Astrocyte of the cerebellum (primary cell): ENCODE measurements around the gene PARK7.

Experiments
- DNase-seq: peaks from one replicate; pipeline ENCODE4 v3.0.0-alpha.2; 2011; ENCODE audit warnings: low read depth
- H3K4me3 ChIP-seq: 2 replicates; pipeline ENCODE4 v1.5.1; 2011; ENCODE audit warnings: mild to moderate bottlenecking, low read depth, low read length, moderate library complexity
- in situ Hi-C: cut with HindIII; loops from 2 replicates; pipeline ENCODE4 v1.10.0; 2017; ENCODE audit warnings: low sequenced_read_pairs
- TF ChIP-seq, protein P1 (sequence below): IDR thresholded peaks from 2 replicates; pipeline ENCODE4 v1.5.1; 2012; ENCODE audit warnings: low read length, low read depth, moderate library complexity, mild to moderate bottlenecking; ENCODE audit errors: missing control alignments

Gene PARK7

GRCh38 chr1:7975212-7975865 lies 13.8 kb downstream of the PARK7 start:
- DNase-seq: peak; percentile 60
- in situ Hi-C loops: no loop called here
- H3K4me3 ChIP-seq: no peak overlapping the region
- TF ChIP-seq, protein P1, sequence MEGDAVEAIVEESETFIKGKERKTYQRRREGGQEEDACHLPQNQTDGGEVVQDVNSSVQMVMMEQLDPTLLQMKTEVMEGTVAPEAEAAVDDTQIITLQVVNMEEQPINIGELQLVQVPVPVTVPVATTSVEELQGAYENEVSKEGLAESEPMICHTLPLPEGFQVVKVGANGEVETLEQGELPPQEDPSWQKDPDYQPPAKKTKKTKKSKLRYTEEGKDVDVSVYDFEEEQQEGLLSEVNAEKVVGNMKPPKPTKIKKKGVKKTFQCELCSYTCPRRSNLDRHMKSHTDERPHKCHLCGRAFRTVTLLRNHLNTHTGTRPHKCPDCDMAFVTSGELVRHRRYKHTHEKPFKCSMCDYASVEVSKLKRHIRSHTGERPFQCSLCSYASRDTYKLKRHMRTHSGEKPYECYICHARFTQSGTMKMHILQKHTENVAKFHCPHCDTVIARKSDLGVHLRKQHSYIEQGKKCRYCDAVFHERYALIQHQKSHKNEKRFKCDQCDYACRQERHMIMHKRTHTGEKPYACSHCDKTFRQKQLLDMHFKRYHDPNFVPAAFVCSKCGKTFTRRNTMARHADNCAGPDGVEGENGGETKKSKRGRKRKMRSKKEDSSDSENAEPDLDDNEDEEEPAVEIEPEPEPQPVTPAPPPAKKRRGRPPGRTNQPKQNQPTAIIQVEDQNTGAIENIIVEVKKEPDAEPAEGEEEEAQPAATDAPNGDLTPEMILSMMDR: peak; percentile 95

DNA sequence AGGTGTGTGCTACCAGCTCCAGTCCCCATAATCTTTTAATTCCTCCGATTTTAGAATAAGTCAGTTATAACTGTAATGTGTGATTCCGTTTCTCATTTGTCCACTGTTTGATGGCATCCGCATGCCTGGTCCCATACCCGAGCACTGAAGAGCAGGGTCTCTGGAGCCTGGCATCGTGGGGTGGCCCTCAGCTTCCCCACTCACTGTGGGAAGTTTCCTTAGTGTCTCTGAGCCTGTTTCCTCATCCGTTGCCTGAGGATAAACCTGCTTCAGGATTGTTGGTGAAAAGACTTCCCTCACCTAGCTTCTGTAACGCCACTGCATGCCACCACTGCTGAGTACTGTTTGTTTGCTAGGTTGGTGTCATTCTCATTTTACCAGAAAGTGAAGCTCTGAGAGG lies 19.5 kb downstream of the PARK7 start:
- DNase-seq: no peak
- no peak overlapping the region for H3K4me3 ChIP-seq
- in situ Hi-C loops: no loop called here
- TF ChIP-seq, protein P1: no peak

- H3K4me3 ChIP-seq: no peak overlapping the region
- TF ChIP-seq, protein P1: no peak
- no peak for DNase-seq
- in situ Hi-C loops: no loop called here
Measured at GRCh38 chr1:7983086-7983778, 21.7 kb downstream of the PARK7 start.

DNA sequence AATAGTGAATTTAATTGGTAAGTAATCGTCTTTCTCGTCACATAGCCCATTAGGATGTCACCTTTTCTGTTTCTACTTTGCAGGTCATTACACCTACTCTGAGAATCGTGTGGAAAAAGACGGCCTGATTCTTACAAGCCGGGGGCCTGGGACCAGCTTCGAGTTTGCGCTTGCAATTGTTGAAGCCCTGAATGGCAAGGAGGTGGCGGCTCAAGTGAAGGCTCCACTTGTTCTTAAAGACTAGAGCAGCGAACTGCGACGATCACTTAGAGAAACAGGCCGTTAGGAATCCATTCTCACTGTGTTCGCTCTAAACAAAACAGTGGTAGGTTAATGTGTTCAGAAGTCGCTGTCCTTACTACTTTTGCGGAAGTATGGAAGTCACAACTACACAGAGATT lies 23.3 kb downstream of the PARK7 start:
- in situ Hi-C loops: no loop called here
- TF ChIP-seq, protein P1: no peak
- H3K4me3 ChIP-seq: no peak overlapping the region
- DNase-seq: no peak

GRCh38 chr1:7985851-7986612 lies 24.5 kb downstream of the PARK7 start:
- no peak overlapping the region for H3K4me3 ChIP-seq
- no peak for DNase-seq
- TF ChIP-seq, protein P1: no peak
- in situ Hi-C loops: no loop called here

- TF ChIP-seq, protein P1: no peak
- H3K4me3 ChIP-seq: no peak overlapping the region
- no peak for DNase-seq
- in situ Hi-C loops: no loop called here
Measured at GRCh38 chr1:7987528-7987927, 26.0 kb downstream of the PARK7 start.
